GM23338 (cell line): ENCODE data around the gene CLNK. TPM values are rescaled to one million over a fixed set of nuclear protein-coding genes. Genes with fewer than 3 reads are reported as not detected.
A peak's percentile ranks its signal among the peaks of the same experiment; 100 is the strongest.

Experiments used
- ATAC-seq: fragments of 200-7000 bp; cut with Tn5 transposase; 3 replicates; pipeline ENCODE4 v1.9.1; 2020
- DNase-seq: peaks from one replicate; pipeline ENCODE4 v3.0.0-alpha.2; 2015; ENCODE audit warnings: low spot score
- H2AFZ ChIP-seq: fragments of 200-600 bp; sonication (generic); 2 replicates; pipeline ENCODE4 v1.8.0; 2016; ENCODE audit warnings: antibody characterized with exemption, mild to moderate bottlenecking, moderate library complexity
- H3F3A ChIP-seq: fragments of 200-600 bp; sonication (generic); replicated peaks from 2 replicates; pipeline ENCODE4 v1.8.0; 2017; ENCODE audit warnings: antibody characterized with exemption, mixed run types, low read depth
- H3K27ac ChIP-seq: fragments of 200-600 bp; sonication (generic); 2 replicates; pipeline ENCODE4 v1.6.1; 2016; ENCODE audit warnings: low read depth
- H3K27me3 ChIP-seq: fragments of 200-600 bp; sonication (generic); 2 replicates; pipeline ENCODE4 v1.8.0; 2016; ENCODE audit warnings: mild to moderate bottlenecking, mixed run types, moderate library complexity; ENCODE audit not compliant: insufficient read depth
- H3K36me3 ChIP-seq: fragments of 200-600 bp; sonication (generic); 2 replicates; pipeline ENCODE4 v1.8.0; 2016; ENCODE audit warnings: mild to moderate bottlenecking; ENCODE audit not compliant: insufficient read depth
- H3K4me1 ChIP-seq: fragments of 200-600 bp; sonication (generic); 2 replicates; pipeline ENCODE4 v1.8.0; 2016; ENCODE audit warnings: mild to moderate bottlenecking, moderate library complexity; ENCODE audit not compliant: insufficient read depth
- H3K4me2 ChIP-seq: fragments of 200-600 bp; sonication (generic); 2 replicates; pipeline ENCODE4 v1.7.1; 2017; ENCODE audit warnings: mixed run types
- H3K4me3 ChIP-seq: fragments of 200-600 bp; sonication (generic); 2 replicates; pipeline ENCODE4 v1.6.1; 2016; ENCODE audit warnings: mixed run types
- H3K79me2 ChIP-seq: fragments of 200-600 bp; sonication (generic); replicated peaks from 2 replicates; pipeline ENCODE4 v1.8.0; 2017; ENCODE audit warnings: mild to moderate bottlenecking; ENCODE audit not compliant: insufficient read depth
- H3K9me2 ChIP-seq: fragments of 200-600 bp; sonication (generic); 2 replicates; pipeline ENCODE4 v1.8.0; 2017; ENCODE audit not compliant: insufficient read depth
- H4K20me1 ChIP-seq: fragments of 200-600 bp; sonication (generic); replicated peaks from 2 replicates; pipeline ENCODE4 v1.8.0; 2017; ENCODE audit warnings: mild to moderate bottlenecking; ENCODE audit not compliant: insufficient read depth
- H3K27ac Mint-ChIP-seq: 2 replicates; pipeline ENCODE4 v1.8.0; 2020; ENCODE audit warnings: inconsistent platforms, mild to moderate bottlenecking, moderate library complexity, mixed read lengths
- H3K27me3 Mint-ChIP-seq: 3 replicates; pipeline ENCODE4 v1.8.0; 2022; ENCODE audit warnings: low read depth, mild to moderate bottlenecking, moderate library complexity, mixed read lengths, inconsistent platforms; ENCODE audit not compliant: insufficient read depth, poor library complexity
- H3K36me3 Mint-ChIP-seq: 3 replicates; pipeline ENCODE4 v1.8.0; 2021; ENCODE audit warnings: low read depth, mild to moderate bottlenecking, inconsistent platforms, moderate library complexity, mixed read lengths
- H3K4me1 Mint-ChIP-seq: 3 replicates; pipeline ENCODE4 v1.8.0; 2020; ENCODE audit warnings: mild to moderate bottlenecking, inconsistent platforms, mixed read lengths
- H3K4me3 Mint-ChIP-seq: 3 replicates; pipeline ENCODE4 v1.8.0; 2021; ENCODE audit warnings: moderate library complexity, mild to moderate bottlenecking, inconsistent platforms, mixed read lengths
- H3K9me3 Mint-ChIP-seq: 3 replicates; pipeline ENCODE4 v1.8.0; 2020; ENCODE audit warnings: moderate library complexity, mild to moderate bottlenecking, inconsistent platforms, mixed read lengths
- CREB1 ChIP-seq: fragments of 250-450 bp; sonication (Bioruptor Pico); IDR thresholded peaks from 2 replicates; pipeline ENCODE4 v1.5.0; 2020; ENCODE audit warnings: low read depth, mild to moderate bottlenecking, moderate library complexity
- CTCF ChIP-seq, 2 experiments: fragments of 200-600 bp in 1 of 2; sonication (generic) in 1 of 2; conservative IDR thresholded peaks; 2 replicates each; pipeline versions ENCODE4 v1.5.1 to v1.6.1; 2016 to 2017; ENCODE audit warnings: antibody characterized with exemption in 2 of 2, low read depth in 2 of 2, mild to moderate bottlenecking in 2 of 2, moderate library complexity in 1 of 2
- EZH2 ChIP-seq: fragments of 200-600 bp; sonication (generic); IDR thresholded peaks from one replicate; pipeline ENCODE4 v1.8.0; 2017; ENCODE audit warnings: antibody characterized with exemption, mild to moderate bottlenecking, low read depth; ENCODE audit not compliant: unreplicated experiment
- EZH2phosphoT487 ChIP-seq: fragments of 200-600 bp; sonication (generic); IDR thresholded peaks from one replicate; pipeline ENCODE4 v1.8.1; 2018; ENCODE audit warnings: antibody characterized with exemption; ENCODE audit not compliant: unreplicated experiment
- NANOG ChIP-seq: IDR thresholded peaks from 2 replicates; pipeline ENCODE4 v1.6.1; 2016; ENCODE audit warnings: antibody characterized with exemption, borderline replicate concordance
- POLR2AphosphoS5 ChIP-seq: IDR thresholded peaks from 2 replicates; pipeline ENCODE4 v1.6.1; 2016; ENCODE audit warnings: antibody characterized with exemption, low read depth
- STAT1 ChIP-seq: IDR thresholded peaks from one replicate; pipeline ENCODE4 v1.6.1; 2016; ENCODE audit warnings: antibody characterized with exemption; ENCODE audit not compliant: unreplicated experiment
- ZNF462 ChIP-seq: fragments of 250-450 bp; sonication (Bioruptor Pico); IDR thresholded peaks from 2 replicates; pipeline ENCODE4 v1.5.0; 2020; ENCODE audit warnings: mild to moderate bottlenecking, moderate library complexity
- polyA plus RNA-seq: library from polyadenylated mRNA; unstranded; fragments of >200 nt; fragmentation: Nextera tagmentation; extraction: Ambion mirVana; gene quantifications from 2 replicates; pipeline ENCODE4 v1.2.1, GENCODE V29; 2016
- total RNA-seq: library from RNA; depleted of rRNA; stranded (reverse); fragments of >200 nt; shearing (Covaris generic); gene quantifications from 2 replicates; pipeline ENCODE4 v1.2.3, GENCODE V29; 2014
- TF ChIP-seq, protein P1 (sequence below): IDR thresholded peaks from 2 replicates; pipeline ENCODE4 v1.6.1; 2016; ENCODE audit warnings: antibody characterized with exemption

Gene CLNK
- total and polyA plus RNA-seq, 2 experiments from 2014 or later = not detected

DNA sequence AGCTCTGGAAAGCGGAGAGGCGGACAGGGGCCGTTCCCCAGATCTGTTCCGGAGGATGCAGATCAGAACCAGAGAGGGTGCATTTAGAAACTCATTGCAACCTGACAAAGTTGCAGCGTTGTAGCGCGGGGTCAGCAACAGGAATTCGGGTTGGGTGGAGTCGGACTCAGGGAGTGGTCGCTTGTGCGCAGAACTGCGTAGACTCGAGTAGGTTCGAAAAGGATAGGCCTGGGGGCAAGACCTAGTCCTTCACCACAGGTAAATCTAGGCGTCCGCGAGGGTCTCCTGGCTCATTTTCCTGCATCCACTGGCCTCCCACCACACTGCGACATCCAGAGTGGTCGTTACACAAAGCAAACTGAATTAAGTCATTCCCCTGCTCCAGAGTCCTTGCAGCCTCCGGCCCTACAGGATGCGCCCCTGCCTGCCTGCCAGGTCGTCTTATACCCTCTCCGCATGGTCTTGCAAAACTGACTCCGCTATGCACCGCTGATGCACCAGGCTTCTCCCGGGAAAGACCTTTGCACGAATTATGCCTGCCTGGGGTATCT, 222.6 kb downstream of the CLNK start:
- Histone ChIP-seq H4K20me1 (peaks cover 17% of the 10 kb centered on the region), H3K4me2 (peak overlapping the region; percentile 96), H3K4me1 (peaks cover 9% of the 10 kb centered on the region), H3K27me3 (peaks cover 88% of the 10 kb centered on the region), H2AFZ (peak overlapping the region; percentile 100), H3K36me3 (no peaks in the 10 kb centered on the region), H3F3A (no peaks in the 10 kb centered on the region), H3K79me2 (no peaks in the 10 kb centered on the region), H3K4me3 (peak overlapping the region; percentile 81), H3K27ac (no peak overlapping the region), H3K9me2 (no peaks in the 10 kb centered on the region)
- peak overlapping the region; percentile 91 for H3K4me3 Mint-ChIP-seq
- no peaks in the 10 kb centered on the region; the same call in 2 of the 3 replicates for H3K36me3 Mint-ChIP-seq
- H3K27me3 Mint-ChIP-seq = peaks cover 68% of the 10 kb centered on the region
- ATAC-seq (peak; percentile 43), DNase-seq (peak; percentile 53)
- TF ChIP-seq CTCF (conservative IDR thresholded peaks at IDR 0.05; ENCODE audit: low read depth in 2 of 2) = no peak
- TF ChIP-seq STAT1 = no peak
- TF ChIP-seq, protein P1, sequence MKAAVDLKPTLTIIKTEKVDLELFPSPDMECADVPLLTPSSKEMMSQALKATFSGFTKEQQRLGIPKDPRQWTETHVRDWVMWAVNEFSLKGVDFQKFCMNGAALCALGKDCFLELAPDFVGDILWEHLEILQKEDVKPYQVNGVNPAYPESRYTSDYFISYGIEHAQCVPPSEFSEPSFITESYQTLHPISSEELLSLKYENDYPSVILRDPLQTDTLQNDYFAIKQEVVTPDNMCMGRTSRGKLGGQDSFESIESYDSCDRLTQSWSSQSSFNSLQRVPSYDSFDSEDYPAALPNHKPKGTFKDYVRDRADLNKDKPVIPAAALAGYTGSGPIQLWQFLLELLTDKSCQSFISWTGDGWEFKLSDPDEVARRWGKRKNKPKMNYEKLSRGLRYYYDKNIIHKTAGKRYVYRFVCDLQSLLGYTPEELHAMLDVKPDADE = no peak
- TF ChIP-seq CREB1 (CRISPR knock-in tag) = no peak
- no peak for TF ChIP-seq ZNF462 (CRISPR knock-in tag)
- no peak for TF ChIP-seq NANOG
- TF ChIP-seq EZH2 = no peak
- TF ChIP-seq EZH2phosphoT487 = no peak
- no peak for TF ChIP-seq POLR2AphosphoS5
- peaks cover 18% of the 10 kb centered on the region for H3K4me1 Mint-ChIP-seq
- no peak overlapping the region for H3K27ac Mint-ChIP-seq
- no peaks in the 10 kb centered on the region; the same call in 2 of the 3 replicates for H3K9me3 Mint-ChIP-seq
